Common myeloid progenitor, CD34-positive (primary cell): ENCODE results near the gene NPRL2.

ENCODE experiments used
- CTCF ChIA-PET: fragments of 350-600 bp; sonication (Branson Sonifier 250); formaldehyde crosslinking; loops from one replicate; lab custom pipeline; 2021; ENCODE audit warnings: antibody characterized with exemption; lab: Charles Lee
- POLR2A ChIA-PET: fragments of 350-600 bp; sonication (Branson Sonifier 250); formaldehyde crosslinking; loops from one replicate; lab custom pipeline; 2021; ENCODE audit warnings: antibody characterized with exemption; lab: Charles Lee
- DNase-seq, 3 donors: peaks; one replicate each; pipeline versions ENCODE4 v3.0.0 to v3.0.0-alpha.2; 2013
- H3K27ac ChIP-seq, 2 experiments: 1 replicate in 1 of 2; 2 replicates in 1 of 2; pipeline ENCODE4 v1.7.0; 2013; ENCODE audit warnings: inconsistent platforms in 2 of 2, low read length in 2 of 2, mild to moderate bottlenecking in 2 of 2, low read depth in 1 of 2, moderate library complexity in 1 of 2; ENCODE audit not compliant: severe bottlenecking in 2 of 2, insufficient read depth in 1 of 2, poor library complexity in 1 of 2
- H3K27me3 ChIP-seq, 5 experiments: replicated peaks in 2 of 5; 1 replicate in 3 of 5; 2 replicates in 2 of 5; pipeline versions ENCODE4 v1.6.1 to v1.7.0; 2013; ENCODE audit warnings: low read length in 4 of 5, mild to moderate bottlenecking in 2 of 5, moderate library complexity in 2 of 5, inconsistent platforms in 1 of 5; ENCODE audit not compliant: insufficient read depth in 5 of 5, control insufficient read depth in 4 of 5
- H3K36me3 ChIP-seq, 4 experiments: 1 replicate in 2 of 4; 2 replicates in 2 of 4; pipeline versions ENCODE4 v1.6.1 to v1.7.0; 2013; ENCODE audit warnings: low read length in 3 of 4, control low read depth in 1 of 4, mild to moderate bottlenecking in 1 of 4; ENCODE audit not compliant: control insufficient read depth in 4 of 4, insufficient read depth in 4 of 4
- H3K4me1 ChIP-seq, 4 experiments: 1 replicate in 3 of 4; 2 replicates in 1 of 4; pipeline versions ENCODE4 v1.6.1 to v1.7.1; 2013; ENCODE audit warnings: low read length in 3 of 4, mild to moderate bottlenecking in 3 of 4, control low read depth in 1 of 4, inconsistent platforms in 1 of 4, moderate library complexity in 1 of 4; ENCODE audit not compliant: control insufficient read depth in 4 of 4, insufficient read depth in 4 of 4; ENCODE audit errors: control extremely low read depth in 1 of 4
- H3K4me3 ChIP-seq, 7 experiments: 1 replicate in 4 of 7; 2 replicates in 3 of 7; pipeline versions ENCODE4 v1.5.1 to v1.7.0; 2013; ENCODE audit warnings: mild to moderate bottlenecking in 7 of 7, low read length in 6 of 7, moderate library complexity in 6 of 7, inconsistent platforms in 2 of 7, low read depth in 2 of 7, control low read depth in 1 of 7; ENCODE audit not compliant: insufficient read depth in 4 of 7, control insufficient read depth in 1 of 7; ENCODE audit errors: extremely low read depth in 1 of 7
- H3K9me3 ChIP-seq, 5 experiments: 1 replicate in 4 of 5; 2 replicates in 1 of 5; pipeline versions ENCODE4 v1.6.1 to v1.7.1; 2013; ENCODE audit warnings: low read length in 4 of 5, mild to moderate bottlenecking in 2 of 5, inconsistent platforms in 1 of 5, low read depth in 1 of 5, moderate library complexity in 1 of 5; ENCODE audit not compliant: control insufficient read depth in 4 of 5, insufficient read depth in 2 of 5; ENCODE audit errors: control extremely low read depth in 1 of 5
- WGBS: methylation state at CpG from one replicate; pipeline ENCODE4 v1.1.5; 2013; ENCODE audit not compliant: insufficient coverage; 5-methylcytosine and 5-hydroxymethylcytosine counted together

NPRL2 gene

GRCh38 chr3:50389414-50389767 is 38.8 kb upstream of the NPRL2 start:
- peaks cover 0 to 2% (median 0%) of the 10 kb centered on the region in 5 experiments for H3K27me3 ChIP-seq
- H3K9me3 ChIP-seq: no peaks in the 10 kb centered on the region
- DNase-seq: no peak
- 96% methylated on average over 6 of the region's 6 CpGs for WGBS
- H3K4me1 ChIP-seq: peaks cover 0 to 12% (median 9%) of the 10 kb centered on the region in 4 experiments
- ChIA-PET POLR2A (no interaction called here), CTCF (interaction anchor here (0.7 to 4.4 kb wide), 5 partner anchors 14 to 153 kb away, joined by 3 to 28 read pairs (median 4); partner anchors contain the start of gene ZMYND10)
- H3K27ac ChIP-seq: no peak overlapping the region
- no peaks in the 10 kb centered on the region for H3K36me3 ChIP-seq
- H3K4me3 ChIP-seq: no peak overlapping the region

GRCh38 chr3:50388720-50389413 is 38.3 kb upstream of the NPRL2 start:
- DNase-seq: no peak
- Histone ChIP-seq H3K9me3 (no peaks in the 10 kb centered on the region), H3K4me1 (peaks cover 0 to 12% (median 9%) of the 10 kb centered on the region in 4 experiments), H3K27ac (no peak overlapping the region), H3K36me3 (no peaks in the 10 kb centered on the region), H3K4me3 (no peak overlapping the region), H3K27me3 (peaks cover 0 to 2% (median 0%) of the 10 kb centered on the region in 5 experiments)
- CTCF ChIA-PET: interaction anchor here (0.7 to 4.4 kb wide), 5 partner anchors 23 to 153 kb away, joined by 3 to 28 read pairs (median 4); partner anchors contain the start of gene ZMYND10
- 81% methylated on average over 10 of the region's 22 CpGs for WGBS
- POLR2A ChIA-PET: no interaction called here

- CTCF ChIA-PET: interaction anchor here (0.9 to 4.4 kb wide), 5 partner anchors 27 to 42 kb away, joined by 4 to 28 read pairs (median 4); partner anchors contain the start of gene ZMYND10
- Histone ChIP-seq H3K9me3 (no peaks in the 10 kb centered on the region), H3K27me3 (peaks cover 0 to 2% (median 0%) of the 10 kb centered on the region in 5 experiments), H3K4me1 (peaks cover 0 to 12% (median 9%) of the 10 kb centered on the region in 4 experiments), H3K36me3 (no peaks in the 10 kb centered on the region), H3K4me3 (no peak overlapping the region), H3K27ac (no peak overlapping the region)
- POLR2A ChIA-PET: no interaction called here
- 83% methylated on average over 25 of the region's 25 CpGs for WGBS
- DNase-seq: peak in 2 of 3 donors; percentile 40 to 42
Measured at GRCh38 chr3:50388016-50388719, 37.6 kb upstream of the NPRL2 start.

DNA sequence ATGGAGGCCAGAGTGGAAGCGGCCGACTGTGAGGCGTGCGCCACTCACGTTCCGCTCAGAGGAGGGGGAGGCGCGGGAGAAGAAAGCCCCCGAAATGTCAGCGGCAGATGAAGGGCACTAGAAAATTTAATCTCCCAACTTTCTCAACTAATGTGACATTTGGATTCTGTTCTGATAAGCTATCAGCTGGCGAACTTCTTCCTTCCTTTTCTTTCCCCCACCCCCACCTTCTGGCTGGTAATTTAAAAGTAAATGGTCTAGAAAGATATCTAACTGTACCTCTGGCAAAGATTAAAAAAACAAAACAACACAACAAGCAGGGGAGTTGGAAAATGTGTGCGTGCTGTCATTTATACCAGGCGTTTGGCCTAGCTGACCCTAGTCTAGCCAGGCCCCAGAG is 35.2 kb upstream of the NPRL2 start:
- no peaks in the 10 kb centered on the region for H3K9me3 ChIP-seq
- no peak overlapping the region for H3K27ac ChIP-seq
- H3K4me3 ChIP-seq: peak overlapping the region in 1 of 7 experiments; percentile 16
- POLR2A ChIA-PET: no interaction called here
- CTCF ChIA-PET: interaction anchor here (0.7 to 2.8 kb wide), 6 partner anchors 11 to 164 kb away, joined by 3 to 16 read pairs (median 4); no protein-coding TSS in a partner anchor
- WGBS: 36% methylated on average over 9 of the region's 13 CpGs
- peak in 1 of 3 donors; percentile 27 for DNase-seq
- peaks cover 0 to 12% (median 7%) of the 10 kb centered on the region in 4 experiments for H3K4me1 ChIP-seq
- H3K27me3 ChIP-seq: peaks cover 0 to 2% (median 0%) of the 10 kb centered on the region in 5 experiments
- H3K36me3 ChIP-seq: no peaks in the 10 kb centered on the region

GRCh38 chr3:50383750-50384149 is 33.2 kb upstream of the NPRL2 start:
- H3K27ac ChIP-seq: no peak overlapping the region
- POLR2A ChIA-PET: no interaction called here
- H3K9me3 ChIP-seq: no peaks in the 10 kb centered on the region
- DNase-seq: no peak
- CTCF ChIA-PET: interaction anchor here (0.8 kb wide), 1 partner anchor 36 kb away, joined by 3 read pairs; no protein-coding TSS in a partner anchor
- 92% methylated on average over 5 of the region's 6 CpGs for WGBS
- H3K36me3 ChIP-seq: no peaks in the 10 kb centered on the region
- H3K4me1 ChIP-seq: peaks cover 0 to 12% (median 7%) of the 10 kb centered on the region in 4 experiments
- H3K27me3 ChIP-seq: peaks cover 0 to 2% (median 0%) of the 10 kb centered on the region in 5 experiments
- no peak overlapping the region for H3K4me3 ChIP-seq

DNA sequence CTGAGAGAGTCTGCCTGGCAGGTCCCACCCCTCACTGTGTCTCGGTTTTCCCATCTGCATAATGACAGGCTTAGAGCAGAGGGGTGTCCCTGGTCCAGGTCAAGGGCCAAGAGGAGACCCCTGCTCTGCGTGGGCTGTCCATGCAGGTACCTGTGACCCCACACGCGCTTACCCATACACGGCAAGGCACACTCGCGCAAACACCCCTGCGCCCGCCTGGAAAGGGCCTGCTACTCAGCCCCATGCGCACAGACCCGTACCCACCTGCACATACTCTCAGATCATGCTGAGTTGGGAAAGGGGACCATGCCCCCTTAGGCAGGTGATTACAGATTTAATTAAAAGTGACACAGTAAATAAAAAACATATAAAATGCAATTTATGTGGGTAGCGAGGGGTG is 32.1 kb upstream of the NPRL2 start:
- no peak overlapping the region for H3K4me3 ChIP-seq
- WGBS: 100% methylated on average over 6 of the region's 12 CpGs
- H3K4me1 ChIP-seq: peaks cover 0 to 12% (median 7%) of the 10 kb centered on the region in 4 experiments
- no peaks in the 10 kb centered on the region for H3K9me3 ChIP-seq
- H3K27me3 ChIP-seq: peaks cover 0 to 2% (median 0%) of the 10 kb centered on the region in 5 experiments
- CTCF ChIA-PET: interaction anchor here (0.8 kb wide), 1 partner anchor 35 kb away, joined by 3 read pairs; no protein-coding TSS in a partner anchor
- H3K36me3 ChIP-seq: no peaks in the 10 kb centered on the region
- POLR2A ChIA-PET: no interaction called here
- no peak overlapping the region for H3K27ac ChIP-seq
- DNase-seq: no peak
